ENCODE measurements around the gene PRKAR1A.

PRKAR1A gene

DNA sequence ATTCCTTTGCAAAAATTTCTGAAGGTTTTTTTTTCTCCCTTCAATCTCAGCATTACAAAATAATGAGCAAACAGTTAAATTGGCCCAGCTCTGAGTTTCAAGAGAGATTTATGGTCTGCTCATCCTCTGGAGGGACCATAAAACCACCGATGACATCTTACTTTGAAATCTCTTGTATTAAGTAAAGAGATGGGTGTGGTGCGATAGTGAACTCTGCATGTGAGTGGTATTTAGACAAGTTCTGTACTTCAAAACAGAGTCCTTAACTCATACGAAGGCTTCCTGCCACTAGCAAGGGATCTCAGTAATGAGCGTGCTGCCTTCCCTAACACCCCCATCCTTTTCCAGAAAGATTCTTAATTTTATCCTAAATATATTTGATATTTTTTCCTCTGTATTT lies 86.9 kb downstream of the PRKAR1A start:
- no peak for DNase-seq (ENCODE audit: low read depth in 4 of 4, low spot score in 1 of 4)

DNA sequence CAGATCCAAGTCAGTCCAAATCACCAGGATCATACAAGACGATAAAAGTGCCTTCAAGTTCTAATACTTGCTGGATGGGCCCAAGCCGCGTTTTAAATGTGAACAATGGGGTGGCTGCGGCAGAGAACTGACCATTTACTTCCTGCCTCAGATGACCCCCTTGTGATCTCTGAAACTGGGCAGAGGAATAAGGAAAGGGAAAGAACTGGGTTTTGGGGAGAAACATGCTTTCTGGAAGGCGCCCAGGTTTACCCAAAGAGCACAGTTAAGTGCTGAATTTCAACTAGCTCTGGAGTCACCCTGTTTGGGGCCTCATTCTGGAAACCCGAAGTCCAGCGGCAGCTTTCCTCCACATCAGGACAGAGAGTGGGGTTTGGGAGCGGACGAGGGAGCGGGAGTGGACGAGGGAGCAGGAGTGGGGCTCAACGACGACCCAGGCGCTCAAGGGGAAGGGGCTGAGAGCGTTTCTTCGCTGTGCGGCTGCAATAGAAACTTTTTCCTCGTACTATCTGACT lies 87.4 kb downstream of the PRKAR1A start:
- no peak for DNase-seq (ENCODE audit: low read depth in 4 of 4, low spot score in 1 of 4)

DNA sequence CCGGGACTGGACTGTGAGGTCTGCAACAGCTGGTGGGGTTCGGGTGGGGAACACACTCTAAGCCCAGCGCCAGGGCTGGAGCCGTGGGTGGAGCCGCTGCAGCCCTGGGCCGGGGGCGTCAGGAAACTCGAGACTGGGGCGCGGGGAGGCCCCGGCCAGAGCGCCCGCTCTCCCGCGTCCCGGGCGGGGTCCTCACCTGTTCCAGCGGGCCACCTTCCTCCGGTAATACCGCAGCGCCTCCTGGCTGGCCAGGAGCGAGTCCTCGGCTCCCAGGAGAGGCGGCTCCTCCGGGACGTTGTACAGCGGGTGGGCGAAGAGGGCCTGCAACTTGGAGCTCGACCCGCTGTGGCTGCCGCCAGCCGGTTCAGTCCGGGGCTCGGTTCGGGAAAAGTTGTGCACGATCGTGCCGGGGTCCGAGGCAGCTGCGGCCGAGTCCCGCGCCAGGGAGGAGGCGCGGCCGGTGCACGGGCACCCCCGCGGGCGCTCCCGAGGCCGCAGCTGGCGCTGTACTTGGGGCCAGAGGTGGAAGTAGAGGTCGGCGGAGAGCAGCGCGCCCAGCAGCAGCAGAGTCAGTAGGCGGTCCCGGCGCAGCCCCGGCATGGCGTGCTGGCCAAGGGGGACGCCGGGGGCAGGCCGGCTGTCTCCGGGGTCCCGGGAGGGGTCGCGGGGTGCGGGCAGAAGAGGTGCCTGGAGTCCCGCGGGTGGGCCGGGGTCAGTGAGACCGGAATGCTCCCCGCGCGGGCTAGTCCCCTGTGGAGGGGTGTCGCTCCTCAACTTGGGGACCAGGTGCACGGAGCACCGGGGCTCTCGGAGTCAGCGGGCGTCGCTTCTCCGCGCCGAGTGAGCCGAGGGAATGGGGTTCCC lies 88.1 kb downstream of the PRKAR1A start:
- no peak for DNase-seq (ENCODE audit: low read depth in 4 of 4, low spot score in 1 of 4)
